Activated CD8-positive, alpha-beta T cell treated with anti-CD3 and anti-CD28 coated beads for 36 hours (primary cell): Measurements from ENCODE around the gene TAB2. TPM values are rescaled to one million over a fixed set of nuclear protein-coding genes. Genes with fewer than 3 reads are reported as not detected.

Source experiments
- ATAC-seq: fragments of 200-7000 bp; cut with Tn5 transposase; one replicate; pipeline ENCODE4 v1.10.0; 2021; ENCODE audit warnings: mild to moderate bottlenecking, moderate library complexity
- CTCF ChIA-PET: fragments of 350-600 bp; sonication (Branson Sonifier 250); formaldehyde crosslinking; loops from one replicate; lab custom pipeline; 2021; ENCODE audit warnings: antibody characterized with exemption; lab: Charles Lee
- POLR2A ChIA-PET: fragments of 350-600 bp; sonication (Branson Sonifier 250); formaldehyde crosslinking; loops from one replicate; lab custom pipeline; 2021; ENCODE audit warnings: antibody characterized with exemption; lab: Charles Lee
- DNase-seq: peaks from one replicate; pipeline ENCODE4 v3.0.0-alpha.2; 2020
- H3K27ac Mint-ChIP-seq: one replicate; pipeline ENCODE4 v1.8.0; 2021; ENCODE audit warnings: mild to moderate bottlenecking, mixed read lengths
- H3K27me3 Mint-ChIP-seq: one replicate; pipeline ENCODE4 v1.8.0; 2021; ENCODE audit warnings: mixed read lengths
- H3K36me3 Mint-ChIP-seq: one replicate; pipeline ENCODE4 v1.8.0; 2021; ENCODE audit warnings: low read depth, mixed read lengths
- H3K4me1 Mint-ChIP-seq: one replicate; pipeline ENCODE4 v1.8.0; 2021; ENCODE audit warnings: low read depth, mixed read lengths
- H3K4me3 Mint-ChIP-seq: one replicate; pipeline ENCODE4 v1.8.0; 2021; ENCODE audit warnings: mild to moderate bottlenecking, moderate library complexity, mixed read lengths
- H3K9me3 Mint-ChIP-seq: one replicate; pipeline ENCODE4 v1.8.0; 2021; ENCODE audit warnings: mixed read lengths
- intact Hi-C: fragments of 100-400 bp; cut with micrococcal nuclease; formaldehyde crosslinking; loops from one replicate; pipeline ENCODE4 v1.10.0; 2022
- total RNA-seq, 2 experiments: library from RNA; stranded (reverse); gene quantifications; one replicate each; pipeline ENCODE4 v1.2.3, GENCODE V29; 2021
- TF ChIP-seq, protein P1 (sequence below): fragments of 200-600 bp; IDR thresholded peaks from one replicate; pipeline ENCODE4 v1.8.0; 2022; ENCODE audit warnings: antibody characterized with exemption, mild to moderate bottlenecking

TAB2 gene
- total RNA-seq, 2 experiments from 2014 or later = 64.8 to 69.1 TPM

DNA sequence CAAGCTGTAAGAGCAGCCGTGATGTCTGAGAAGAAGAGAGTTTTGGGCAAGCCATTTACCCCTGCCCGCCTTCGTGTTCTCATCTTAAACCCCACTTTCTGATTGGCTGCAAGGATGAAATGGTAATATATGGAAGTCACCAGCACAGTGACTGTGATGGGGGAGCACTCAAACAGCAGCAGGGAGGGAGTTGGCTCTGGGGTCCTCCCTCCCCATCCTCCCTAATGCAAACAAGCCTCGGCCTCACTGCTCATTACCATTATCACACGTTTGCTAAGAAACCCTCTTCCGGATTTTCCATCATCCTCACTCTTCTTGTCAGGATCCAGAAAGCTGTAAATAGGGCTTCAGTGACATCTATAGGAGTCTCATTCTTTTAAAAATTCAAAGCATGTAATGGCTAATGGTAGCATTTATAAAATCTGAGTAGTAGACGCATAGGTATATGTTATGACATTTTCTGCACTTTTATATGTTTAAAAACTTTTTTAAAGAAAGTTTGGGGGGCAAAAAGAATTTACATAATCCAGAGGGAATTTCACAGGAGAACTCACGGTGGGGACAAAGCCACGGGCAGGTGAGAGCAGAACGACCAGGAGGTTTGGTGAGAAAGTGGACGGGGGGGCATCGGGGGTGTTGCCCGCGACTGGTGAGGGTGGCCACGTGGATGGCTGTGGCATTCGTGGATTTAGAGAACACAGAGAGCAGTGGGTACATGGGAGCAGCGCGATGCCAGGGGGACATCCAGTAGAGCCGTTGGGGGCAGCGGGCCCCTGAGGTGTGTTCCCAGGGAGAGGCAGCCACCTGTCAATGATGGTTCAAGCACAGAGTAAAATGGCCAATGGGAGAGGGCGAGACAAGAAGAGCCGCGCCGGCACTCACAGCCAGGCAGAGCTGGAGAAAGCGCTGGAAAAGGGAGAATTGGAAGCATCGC, 112.2 kb downstream of the TAB2 start:
- H3K4me1 Mint-ChIP-seq = peaks cover 4% of the 10 kb centered on the region
- DNase-seq = no peak
- ChIA-PET POLR2A (interaction anchor here (0.6 to 0.9 kb wide), 3 partner anchors 95 to 648 kb away, joined by 3 read pairs; no protein-coding TSS in a partner anchor), CTCF (interaction anchor here (1.0 to 9.5 kb wide), 5 partner anchors 240 to 401 kb away, joined by 3 to 180 read pairs (median 4); no protein-coding TSS in a partner anchor)
- TF ChIP-seq, protein P1, sequence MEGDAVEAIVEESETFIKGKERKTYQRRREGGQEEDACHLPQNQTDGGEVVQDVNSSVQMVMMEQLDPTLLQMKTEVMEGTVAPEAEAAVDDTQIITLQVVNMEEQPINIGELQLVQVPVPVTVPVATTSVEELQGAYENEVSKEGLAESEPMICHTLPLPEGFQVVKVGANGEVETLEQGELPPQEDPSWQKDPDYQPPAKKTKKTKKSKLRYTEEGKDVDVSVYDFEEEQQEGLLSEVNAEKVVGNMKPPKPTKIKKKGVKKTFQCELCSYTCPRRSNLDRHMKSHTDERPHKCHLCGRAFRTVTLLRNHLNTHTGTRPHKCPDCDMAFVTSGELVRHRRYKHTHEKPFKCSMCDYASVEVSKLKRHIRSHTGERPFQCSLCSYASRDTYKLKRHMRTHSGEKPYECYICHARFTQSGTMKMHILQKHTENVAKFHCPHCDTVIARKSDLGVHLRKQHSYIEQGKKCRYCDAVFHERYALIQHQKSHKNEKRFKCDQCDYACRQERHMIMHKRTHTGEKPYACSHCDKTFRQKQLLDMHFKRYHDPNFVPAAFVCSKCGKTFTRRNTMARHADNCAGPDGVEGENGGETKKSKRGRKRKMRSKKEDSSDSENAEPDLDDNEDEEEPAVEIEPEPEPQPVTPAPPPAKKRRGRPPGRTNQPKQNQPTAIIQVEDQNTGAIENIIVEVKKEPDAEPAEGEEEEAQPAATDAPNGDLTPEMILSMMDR = no peak
- H3K36me3 Mint-ChIP-seq = no peaks in the 10 kb centered on the region
- no peak overlapping the region for H3K27ac Mint-ChIP-seq
- no peaks in the 10 kb centered on the region for H3K27me3 Mint-ChIP-seq
- H3K4me3 Mint-ChIP-seq = no peak overlapping the region
- ATAC-seq = no peak
- H3K9me3 Mint-ChIP-seq = no peaks in the 10 kb centered on the region
- intact Hi-C loops = no loop called here

DNA sequence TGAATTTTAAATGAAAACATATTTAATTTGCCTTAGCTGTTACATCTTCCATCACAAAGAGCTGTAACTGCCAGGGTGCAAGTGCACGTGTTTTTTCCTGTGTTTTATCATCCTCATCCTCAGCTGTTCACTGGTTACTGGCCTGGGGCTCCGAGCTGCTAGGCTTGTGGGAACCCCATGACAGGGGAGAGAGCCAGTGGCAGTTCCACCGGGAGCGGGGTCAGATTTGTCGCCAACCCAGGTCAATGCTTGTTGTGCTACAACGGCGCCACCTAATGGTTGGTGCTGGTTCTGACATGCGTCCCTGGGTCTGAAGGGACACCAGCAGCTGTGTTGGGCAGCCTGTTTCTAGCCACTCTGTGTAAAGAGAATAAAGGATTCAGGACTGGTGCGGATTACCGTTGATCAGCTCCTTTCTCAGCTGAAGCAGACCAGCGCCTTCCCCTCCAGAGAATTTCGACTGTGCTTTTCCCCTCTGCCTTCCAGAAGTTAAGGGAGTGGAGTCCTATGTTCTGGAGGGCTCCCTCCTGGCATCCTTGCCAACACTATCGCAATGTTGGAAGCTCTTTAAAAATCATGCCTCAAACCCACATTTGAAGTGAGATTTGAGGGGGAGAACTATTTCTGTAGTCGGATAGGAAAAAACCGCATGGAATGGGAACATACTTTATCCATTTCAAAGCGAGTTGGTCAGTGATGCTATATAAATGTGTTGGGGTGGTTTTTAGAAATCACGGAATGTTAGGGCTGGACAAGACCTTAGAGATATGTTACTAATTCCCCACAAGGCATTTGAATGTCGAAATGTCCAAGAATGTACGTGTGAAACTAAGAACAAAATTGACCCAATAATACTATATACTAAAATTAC, 114.6 kb downstream of the TAB2 start:
- ATAC-seq (peak; percentile 97), DNase-seq (peak; percentile 96)
- intact Hi-C loops = loop anchor here (1.0 kb wide), 2 partner anchors 350 to 403 kb away; no protein-coding TSS in a partner anchor
- H3K4me3 Mint-ChIP-seq = peak overlapping the region; percentile 28
- H3K4me1 Mint-ChIP-seq = peaks cover 6% of the 10 kb centered on the region
- no peaks in the 10 kb centered on the region for H3K27me3 Mint-ChIP-seq
- CTCF ChIA-PET = interaction anchor here (0.6 to 9.5 kb wide), 86 partner anchors 10 to 712 kb away, joined by 3 to 180 read pairs (median 5); partner anchors contain the start of gene ZC3H12D
- POLR2A ChIA-PET = interaction anchor here (0.6 to 1.3 kb wide), 9 partner anchors 19 to 405 kb away, joined by 3 to 4 read pairs (median 3); no protein-coding TSS in a partner anchor
- H3K9me3 Mint-ChIP-seq = no peaks in the 10 kb centered on the region
- H3K36me3 Mint-ChIP-seq = no peaks in the 10 kb centered on the region
- TF ChIP-seq, protein P1 = peak; percentile 95
- H3K27ac Mint-ChIP-seq = peak overlapping the region; percentile 77

DNA sequence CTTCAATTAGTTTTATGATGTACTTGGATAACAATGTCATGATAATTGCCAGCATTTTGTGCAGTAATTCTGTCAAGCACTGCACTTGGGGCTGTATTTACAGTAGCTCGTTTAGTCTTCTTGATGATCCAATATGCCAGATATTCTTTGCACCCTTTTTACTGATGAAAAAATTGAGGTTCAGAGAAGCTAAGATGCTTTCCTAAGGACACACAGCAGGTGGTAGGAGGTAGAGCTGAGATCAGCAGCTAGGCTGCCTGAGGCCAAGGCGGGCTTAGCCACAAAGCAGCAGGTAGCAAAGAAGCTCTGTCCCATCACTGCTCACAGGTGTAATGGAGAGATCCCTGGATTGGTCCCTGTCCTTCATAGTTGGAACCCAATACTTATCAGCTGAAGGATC, 115.9 kb downstream of the TAB2 start:
- Mint-ChIP-seq H3K36me3 (no peaks in the 10 kb centered on the region), H3K4me1 (peaks cover 12% of the 10 kb centered on the region), H3K9me3 (no peaks in the 10 kb centered on the region), H3K4me3 (no peak overlapping the region), H3K27ac (no peak overlapping the region), H3K27me3 (no peaks in the 10 kb centered on the region)
- TF ChIP-seq, protein P1 = no peak
- intact Hi-C loops = no loop called here
- POLR2A ChIA-PET = interaction anchor here (0.8 to 1.1 kb wide), 2 partner anchors 10 to 13 kb away, joined by 3 read pairs; no protein-coding TSS in a partner anchor
- CTCF ChIA-PET = interaction anchor here (0.8 to 9.5 kb wide), 14 partner anchors 13 to 405 kb away, joined by 3 to 180 read pairs (median 8); no protein-coding TSS in a partner anchor
- no peak for ATAC-seq
- no peak for DNase-seq

DNA sequence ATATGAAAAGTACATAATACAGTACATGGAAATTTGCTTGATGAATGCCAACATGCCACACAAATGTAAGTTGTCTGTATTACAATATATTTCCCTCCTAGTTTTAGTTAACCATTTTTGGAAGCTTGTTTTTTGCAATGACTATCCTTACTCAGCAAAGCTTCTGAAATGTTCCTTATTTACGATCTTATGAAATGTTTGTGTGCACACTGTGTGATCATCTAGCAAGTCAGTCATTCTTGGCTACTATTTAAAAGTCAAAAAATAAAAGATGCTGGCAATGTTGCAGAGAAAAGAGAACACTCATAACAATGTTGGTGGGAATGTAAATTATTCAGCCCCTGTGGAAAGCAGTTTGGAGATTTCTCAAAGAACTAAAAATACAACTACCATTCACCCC, 116.4 kb downstream of the TAB2 start:
- Mint-ChIP-seq H3K4me1 (peaks cover 14% of the 10 kb centered on the region), H3K9me3 (no peaks in the 10 kb centered on the region), H3K36me3 (no peaks in the 10 kb centered on the region), H3K4me3 (no peak overlapping the region), H3K27ac (no peak overlapping the region), H3K27me3 (no peaks in the 10 kb centered on the region)
- ChIA-PET POLR2A (interaction anchor here (0.8 to 1.1 kb wide), 2 partner anchors 10 to 12 kb away, joined by 3 read pairs; no protein-coding TSS in a partner anchor), CTCF (interaction anchor here (0.8 to 9.5 kb wide), 11 partner anchors 12 to 405 kb away, joined by 3 to 180 read pairs (median 9); no protein-coding TSS in a partner anchor)
- no peak for ATAC-seq
- TF ChIP-seq, protein P1 = no peak
- intact Hi-C loops = no loop called here
- no peak for DNase-seq
